IMR-90 (cell line): Measurements from ENCODE around the gene KRTAP21-2. TPM values are rescaled to one million over a fixed set of nuclear protein-coding genes. Genes with fewer than 3 reads are reported as not detected.

ENCODE experiments used
- ATAC-seq: fragments of 200-7000 bp; cut with Tn5 transposase; 2 replicates; pipeline ENCODE4 v1.9.1; 2020; ENCODE audit warnings: low read depth, mild to moderate bottlenecking, moderate library complexity
- BruUV-seq: library from RNA; stranded (reverse); fragments of 400-500 nt; replicated peaks from 2 replicates; lab custom pipeline; 2021; lab: Mats Ljungman, UMichigan
- CTCF ChIA-PET: fragments of 300-600 bp; formaldehyde crosslinking; extraction: SDS; loops from one replicate; lab custom pipeline; 2021; ENCODE audit warnings: antibody characterized with exemption; lab: Yijun Ruan, JAX
- POLR2A ChIA-PET: fragments of 300-600 bp; sonication (Branson Sonifier 250); formaldehyde crosslinking; loops from one replicate; lab custom pipeline; 2022; ENCODE audit warnings: antibody characterized with exemption; ENCODE audit not compliant: unreplicated experiment; lab: Charles Lee
- DNase-seq: peaks from one replicate; pipeline ENCODE4 v3.0.0; 2013
- H2AFZ ChIP-seq: replicated peaks from 2 replicates; pipeline ENCODE3; 2013; ENCODE audit warnings: low read length, mild to moderate bottlenecking; ENCODE audit not compliant: poor library complexity
- H2AK5ac ChIP-seq: 2 replicates; pipeline ENCODE4 v1.6.1; 2013; ENCODE audit warnings: low read depth, low read length, inconsistent platforms
- H2AK9ac ChIP-seq: replicated peaks from 2 replicates; pipeline ENCODE3; 2013; ENCODE audit warnings: mild to moderate bottlenecking, low read depth, low read length, moderate library complexity; ENCODE audit not compliant: poor library complexity
- H2BK120ac ChIP-seq: 2 replicates; pipeline ENCODE4 v1.6.1; 2013; ENCODE audit warnings: low read depth, low read length, inconsistent platforms
- H2BK15ac ChIP-seq: 3 replicates; pipeline ENCODE4 v1.6.1; 2013; ENCODE audit warnings: low read depth, low read length, inconsistent platforms
- H2BK20ac ChIP-seq: 2 replicates; pipeline ENCODE4 v1.6.1; 2013; ENCODE audit warnings: low read depth, mild to moderate bottlenecking, inconsistent platforms, low read length, moderate library complexity
- H2BK5ac ChIP-seq: 2 replicates; pipeline ENCODE4 v1.6.1; 2013; ENCODE audit warnings: mild to moderate bottlenecking, low read depth, low read length, inconsistent platforms; ENCODE audit not compliant: poor library complexity, severe bottlenecking
- H3K14ac ChIP-seq: replicated peaks from 2 replicates; pipeline ENCODE4 v1.6.1; 2013; ENCODE audit warnings: low read depth, low read length, inconsistent platforms
- H3K18ac ChIP-seq: 2 replicates; pipeline ENCODE4 v1.6.1; 2013; ENCODE audit warnings: low read depth, low read length, control low read depth
- H3K23ac ChIP-seq: 2 replicates; pipeline ENCODE4 v1.6.1; 2013; ENCODE audit warnings: low read depth, low read length, inconsistent platforms
- H3K27ac ChIP-seq: 2 replicates; pipeline ENCODE4 v1.5.1; 2013; ENCODE audit warnings: mild to moderate bottlenecking, control low read depth, low read length; ENCODE audit not compliant: insufficient read depth
- H3K27me3 ChIP-seq: 2 replicates; pipeline ENCODE4 v1.6.1; 2013; ENCODE audit warnings: low read length; ENCODE audit not compliant: control insufficient read depth, insufficient read depth
- H3K36me3 ChIP-seq: 2 replicates; pipeline ENCODE4 v1.6.1; 2013; ENCODE audit warnings: low read length, mixed read lengths; ENCODE audit not compliant: control insufficient read depth, insufficient read depth
- H3K4ac ChIP-seq: 2 replicates; pipeline ENCODE4 v1.6.1; 2013; ENCODE audit warnings: low read depth, low read length, inconsistent platforms
- H3K4me1 ChIP-seq: 2 replicates; pipeline ENCODE4 v1.6.1; 2013; ENCODE audit warnings: low read length, mixed read lengths; ENCODE audit not compliant: control insufficient read depth, insufficient read depth
- H3K4me2 ChIP-seq: 2 replicates; pipeline ENCODE4 v1.6.1; 2013; ENCODE audit warnings: low read depth, mild to moderate bottlenecking, control low read depth, low read length, moderate library complexity
- H3K4me3 ChIP-seq: 2 replicates; pipeline ENCODE4 v1.5.1; 2013; ENCODE audit warnings: low read depth, mild to moderate bottlenecking, control low read depth, low read length, moderate library complexity; ENCODE audit not compliant: insufficient read depth
- H3K56ac ChIP-seq: 2 replicates; pipeline ENCODE4 v1.6.1; 2013; ENCODE audit warnings: low read length, inconsistent platforms; ENCODE audit not compliant: insufficient read depth; ENCODE audit errors: extremely low read depth
- H3K79me1 ChIP-seq, 2 experiments: 2 replicates each; pipeline ENCODE4 v1.6.1; 2013; ENCODE audit warnings: low read length in 2 of 2, inconsistent platforms in 1 of 2, low read depth in 1 of 2
- H3K9ac ChIP-seq: 2 replicates; pipeline ENCODE4 v1.6.1; 2013; ENCODE audit warnings: low read depth, low read length, control low read depth
- H3K9me1 ChIP-seq: 2 replicates; pipeline ENCODE4 v1.6.1; 2013; ENCODE audit warnings: low read length, inconsistent platforms; ENCODE audit not compliant: insufficient read depth
- H3K9me3 ChIP-seq: 2 replicates; pipeline ENCODE4 v1.6.1; 2013; ENCODE audit warnings: low read length; ENCODE audit not compliant: control insufficient read depth, insufficient read depth
- H4K20me1 ChIP-seq: 2 replicates; pipeline ENCODE4 v1.6.1; 2013; ENCODE audit warnings: low read length, inconsistent platforms; ENCODE audit not compliant: insufficient read depth
- H4K5ac ChIP-seq: 2 replicates; pipeline ENCODE4 v1.6.1; 2013; ENCODE audit warnings: mild to moderate bottlenecking, low read depth, low read length, control low read depth
- H4K8ac ChIP-seq, 2 experiments: 2 replicates each; pipeline ENCODE4 v1.6.1; 2013; ENCODE audit warnings: low read depth in 2 of 2, low read length in 2 of 2, control low read depth in 1 of 2, inconsistent platforms in 1 of 2
- H4K91ac ChIP-seq: 2 replicates; pipeline ENCODE4 v1.6.1; 2013; ENCODE audit warnings: low read depth, low read length, inconsistent platforms; ENCODE audit not compliant: insufficient read depth
- CEBPB ChIP-seq: IDR thresholded peaks from 2 replicates; pipeline ENCODE4 v1.6.1; 2012; ENCODE audit warnings: low read depth, low read length, improper control_type of control experiment
- CTCF ChIP-seq: conservative IDR thresholded peaks from 2 replicates; pipeline ENCODE4 v1.5.1; 2012; ENCODE audit warnings: mild to moderate bottlenecking, low read depth, low read length, improper control_type of control experiment
- MAFK ChIP-seq: IDR thresholded peaks from 2 replicates; pipeline ENCODE4 v1.6.1; 2012; ENCODE audit warnings: low read depth, low read length, improper control_type of control experiment
- NFE2L2 ChIP-seq: fragments of 150-350 bp; IDR thresholded peaks from 2 replicates; pipeline ENCODE4 v1.6.1; 2016; ENCODE audit warnings: low read depth, mild to moderate bottlenecking, low read length
- POLR2A ChIP-seq: IDR thresholded peaks from 2 replicates; pipeline ENCODE4 v1.6.1; 2012; ENCODE audit warnings: mild to moderate bottlenecking, low read depth, low read length
- RAD21 ChIP-seq: IDR thresholded peaks from 2 replicates; pipeline ENCODE4 v1.6.1; 2012; ENCODE audit warnings: low read length, improper control_type of control experiment
- RFX5 ChIP-seq: IDR thresholded peaks from 2 replicates; pipeline ENCODE4 v1.8.0; 2012; ENCODE audit warnings: low read depth, mild to moderate bottlenecking, low read length, moderate library complexity
- SMC3 ChIP-seq: fragments of 150-350 bp; IDR thresholded peaks from 2 replicates; pipeline ENCODE4 v1.6.1; 2016; ENCODE audit warnings: low read depth, mild to moderate bottlenecking, antibody characterized with exemption, low read length, moderate library complexity
- WGBS, 2 experiments: methylation state at CpG; one replicate each; pipeline versions ENCODE4 v1.1.5 to v1.1.7; 2013; ENCODE audit warnings: missing lambda C conversion rate in 2 of 2; ENCODE audit not compliant: insufficient read length in 1 of 2; ENCODE audit errors: extremely low coverage in 2 of 2; 5-methylcytosine and 5-hydroxymethylcytosine counted together
- dilution Hi-C: fragments of 300-500 bp; cut with HindIII; formaldehyde crosslinking; loops from one replicate; pipeline ENCODE4 v1.14.3; 2018; ENCODE audit warnings: low sequenced_read_pairs; ENCODE audit not compliant: unreplicated experiment
- in situ Hi-C: fragments of 300-500 bp; cut with MboI; formaldehyde crosslinking; loops from 3 replicates; pipeline ENCODE4 v1.14.3; 2019; ENCODE audit warnings: low sequenced_read_pairs, inconsistent platforms, mixed read lengths
- intact Hi-C: fragments of 100-400 bp; cut with micrococcal nuclease; formaldehyde crosslinking; loops from 2 replicates; pipeline ENCODE4 v1.10.0; 2022
- polyA plus RNA-seq, 3 experiments: library from polyadenylated mRNA; depleted of rRNA; stranded (reverse); fragments of >200 nt; gene quantifications; 2 replicates each; pipeline ENCODE4 v1.2.3, GENCODE V29; 2012; ENCODE audit warnings: low replicate concordance in 1 of 3
- total RNA-seq: library from RNA; depleted of rRNA; stranded (reverse); fragments of >200 nt; gene quantifications from 2 replicates; pipeline ENCODE4 v1.2.3, GENCODE V29; 2012

Gene KRTAP21-2
- total and polyA plus RNA-seq, 2 of the 4 experiments (the other 2 are of a cell fraction), result not detected

- TF ChIP-seq SMC3 (no peak), MAFK (no peak), RFX5 (no peak), RAD21 (no peak), NFE2L2 (no peak), POLR2A (no peak), CEBPB (no peak), CTCF (no peak)
- 0 out of 2 replicates have a peak, but pooled peaks cover 3% of the 10 kb centered on the region for H3K9me3 ChIP-seq
- H3K79me1 ChIP-seq, result no peaks in the 10 kb centered on the region
- no peak overlapping the region for H3K27ac ChIP-seq
- BruUV-seq, result no TSS peak
- no peaks in the 10 kb centered on the region for H3K4me1 ChIP-seq
- H3K4ac ChIP-seq, result no peak overlapping the region
- no peak overlapping the region for H2AK9ac ChIP-seq
- intact Hi-C loops (no loop called here), in situ Hi-C loops (no loop called here), dilution Hi-C loops (no loop called here)
- no peak overlapping the region for H2AFZ ChIP-seq
- no peak overlapping the region for H3K14ac ChIP-seq
- WGBS, 2 experiments, result no CpG with 5 or more reads among the region's 2 CpGs
- DNase-seq (no peak), ATAC-seq (no peak)
- no peaks in the 10 kb centered on the region for H4K20me1 ChIP-seq
- POLR2A ChIA-PET, result no interaction called here
- no peak overlapping the region for H3K4me2 ChIP-seq
- no peaks in the 10 kb centered on the region for H3K27me3 ChIP-seq
- H4K5ac ChIP-seq, result no peak overlapping the region
- H2BK15ac ChIP-seq, result no peak overlapping the region
- no peak overlapping the region for H2AK5ac ChIP-seq
- no peak overlapping the region for H2BK5ac ChIP-seq
- H3K56ac ChIP-seq, result no peak overlapping the region
- no peak overlapping the region for H2BK20ac ChIP-seq
- no peak overlapping the region for H4K8ac ChIP-seq
- no peak overlapping the region for H3K18ac ChIP-seq
- no peak overlapping the region for H2BK120ac ChIP-seq
- H3K23ac ChIP-seq, result no peak overlapping the region
- H3K4me3 ChIP-seq, result no peak overlapping the region
- CTCF ChIA-PET, result no interaction called here
- no peak overlapping the region for H4K91ac ChIP-seq
- H3K9me1 ChIP-seq, result no peaks in the 10 kb centered on the region
- H3K9ac ChIP-seq, result no peak overlapping the region
- H3K36me3 ChIP-seq, result no peaks in the 10 kb centered on the region
Observed at GRCh38 chr21:30714946-30715345, 32.1 kb downstream of the KRTAP21-2 start.
